ENCODE results near the gene BRICD5. TPM values are rescaled to one million over a fixed set of nuclear protein-coding genes. Genes with fewer than 3 reads are reported as not detected.

BRICD5 gene
- total RNA-seq, 1 donor from 2014 or later, result 5.1 TPM

DNA sequence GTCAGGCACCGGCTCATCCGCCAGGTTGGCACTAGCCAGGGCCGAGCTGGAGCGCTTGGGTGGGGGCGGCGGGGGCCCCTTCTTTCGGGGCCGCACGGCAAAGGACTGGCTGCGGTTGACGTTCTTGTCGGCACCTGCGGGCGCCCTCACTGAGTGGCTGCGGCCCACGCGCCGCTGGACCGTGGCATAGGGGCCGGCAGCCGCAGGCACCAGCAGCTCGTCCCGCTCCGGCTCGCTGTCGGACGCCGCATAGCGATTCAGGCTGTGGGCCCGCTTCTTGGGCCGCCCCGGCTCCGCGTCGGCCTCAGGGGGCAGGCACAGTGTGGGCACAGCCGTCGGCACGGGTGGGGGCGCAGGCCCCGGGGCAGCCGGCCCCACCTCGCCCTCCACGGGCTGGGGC, 30.2 kb downstream of the BRICD5 start:
- H3K27ac Mint-ChIP-seq, result no peak overlapping the region
- H3K9me3 Mint-ChIP-seq, result no peaks in the 10 kb centered on the region
- H3K4me3 Mint-ChIP-seq, result no peak overlapping the region
- ChIA-PET CTCF (no interaction called here), POLR2A (no interaction called here)
- TF ChIP-seq, protein P1, sequence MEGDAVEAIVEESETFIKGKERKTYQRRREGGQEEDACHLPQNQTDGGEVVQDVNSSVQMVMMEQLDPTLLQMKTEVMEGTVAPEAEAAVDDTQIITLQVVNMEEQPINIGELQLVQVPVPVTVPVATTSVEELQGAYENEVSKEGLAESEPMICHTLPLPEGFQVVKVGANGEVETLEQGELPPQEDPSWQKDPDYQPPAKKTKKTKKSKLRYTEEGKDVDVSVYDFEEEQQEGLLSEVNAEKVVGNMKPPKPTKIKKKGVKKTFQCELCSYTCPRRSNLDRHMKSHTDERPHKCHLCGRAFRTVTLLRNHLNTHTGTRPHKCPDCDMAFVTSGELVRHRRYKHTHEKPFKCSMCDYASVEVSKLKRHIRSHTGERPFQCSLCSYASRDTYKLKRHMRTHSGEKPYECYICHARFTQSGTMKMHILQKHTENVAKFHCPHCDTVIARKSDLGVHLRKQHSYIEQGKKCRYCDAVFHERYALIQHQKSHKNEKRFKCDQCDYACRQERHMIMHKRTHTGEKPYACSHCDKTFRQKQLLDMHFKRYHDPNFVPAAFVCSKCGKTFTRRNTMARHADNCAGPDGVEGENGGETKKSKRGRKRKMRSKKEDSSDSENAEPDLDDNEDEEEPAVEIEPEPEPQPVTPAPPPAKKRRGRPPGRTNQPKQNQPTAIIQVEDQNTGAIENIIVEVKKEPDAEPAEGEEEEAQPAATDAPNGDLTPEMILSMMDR (IDR thresholded peaks at IDR 0.05), result no peak
- ATAC-seq (ENCODE audit: low read depth) (no peak), DNase-seq (no peak)
- H3K27me3 Mint-ChIP-seq, result no peaks in the 10 kb centered on the region
- H3K4me1 Mint-ChIP-seq, result peaks cover 4% of the 10 kb centered on the region
- peaks cover 16% of the 10 kb centered on the region for H3K36me3 Mint-ChIP-seq (ENCODE audit: low read depth)
- intact Hi-C loops (cut with micrococcal nuclease), result no loop called here

DNA sequence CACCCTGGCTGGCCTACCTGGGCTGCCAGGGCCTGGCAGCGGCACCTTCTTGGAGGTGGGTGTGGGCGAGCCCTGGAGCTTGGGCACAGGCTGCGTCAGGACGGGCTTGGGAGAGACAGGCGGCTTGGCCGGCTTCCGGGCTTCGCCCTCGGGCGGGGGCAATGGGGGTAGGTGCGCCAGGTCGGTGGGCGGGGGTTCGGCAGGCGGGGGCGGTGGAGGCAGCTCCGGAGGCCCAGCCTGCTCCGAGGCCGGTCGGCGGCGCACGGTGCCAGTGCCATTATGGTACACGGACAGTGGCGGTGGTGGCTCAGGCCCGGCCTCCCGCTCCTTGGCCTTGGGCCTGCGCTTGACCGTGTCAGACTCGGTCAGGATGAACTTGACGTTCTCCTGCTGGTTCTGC, 31.1 kb downstream of the BRICD5 start:
- Mint-ChIP-seq H3K4me1 (peaks cover 4% of the 10 kb centered on the region), H3K27me3 (no peaks in the 10 kb centered on the region), H3K27ac (no peak overlapping the region), H3K36me3 (ENCODE audit: low read depth) (peaks cover 21% of the 10 kb centered on the region), H3K9me3 (no peaks in the 10 kb centered on the region), H3K4me3 (no peak overlapping the region)
- intact Hi-C loops (cut with micrococcal nuclease), result no loop called here
- ATAC-seq (ENCODE audit: low read depth) (no peak), DNase-seq (no peak)
- CTCF ChIA-PET, result no interaction called here
- TF ChIP-seq, protein P1 (IDR thresholded peaks at IDR 0.05), result no peak
- POLR2A ChIA-PET, result no interaction called here

DNA sequence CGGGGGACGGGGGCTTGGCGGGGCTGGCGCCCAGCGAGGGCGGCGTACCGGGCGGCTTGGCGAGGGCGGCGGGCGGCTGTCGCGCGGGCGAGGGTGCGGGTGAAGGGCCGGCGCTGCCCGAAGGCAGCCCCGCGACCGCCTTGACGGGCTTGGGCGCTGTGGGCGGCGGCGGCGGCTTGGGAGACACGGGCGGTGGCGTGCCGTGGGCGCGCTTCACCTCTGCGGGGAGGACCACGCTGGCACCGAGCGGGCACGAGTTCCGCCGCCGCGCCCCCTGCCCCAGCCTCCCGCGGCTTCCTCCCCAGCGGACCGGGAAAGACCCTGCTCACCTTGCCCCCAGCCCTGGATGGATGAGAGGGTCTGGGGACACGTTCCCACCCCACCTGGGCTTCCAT, 31.6 kb downstream of the BRICD5 start:
- ChIA-PET CTCF (no interaction called here), POLR2A (no interaction called here)
- intact Hi-C loops (cut with micrococcal nuclease), result no loop called here
- Mint-ChIP-seq H3K4me1 (peaks cover 4% of the 10 kb centered on the region), H3K27ac (no peak overlapping the region), H3K4me3 (no peak overlapping the region), H3K36me3 (ENCODE audit: low read depth) (peaks cover 25% of the 10 kb centered on the region), H3K27me3 (no peaks in the 10 kb centered on the region), H3K9me3 (no peaks in the 10 kb centered on the region)
- ATAC-seq (ENCODE audit: low read depth) (no peak), DNase-seq (no peak)
- TF ChIP-seq, protein P1 (IDR thresholded peaks at IDR 0.05), result no peak

DNA sequence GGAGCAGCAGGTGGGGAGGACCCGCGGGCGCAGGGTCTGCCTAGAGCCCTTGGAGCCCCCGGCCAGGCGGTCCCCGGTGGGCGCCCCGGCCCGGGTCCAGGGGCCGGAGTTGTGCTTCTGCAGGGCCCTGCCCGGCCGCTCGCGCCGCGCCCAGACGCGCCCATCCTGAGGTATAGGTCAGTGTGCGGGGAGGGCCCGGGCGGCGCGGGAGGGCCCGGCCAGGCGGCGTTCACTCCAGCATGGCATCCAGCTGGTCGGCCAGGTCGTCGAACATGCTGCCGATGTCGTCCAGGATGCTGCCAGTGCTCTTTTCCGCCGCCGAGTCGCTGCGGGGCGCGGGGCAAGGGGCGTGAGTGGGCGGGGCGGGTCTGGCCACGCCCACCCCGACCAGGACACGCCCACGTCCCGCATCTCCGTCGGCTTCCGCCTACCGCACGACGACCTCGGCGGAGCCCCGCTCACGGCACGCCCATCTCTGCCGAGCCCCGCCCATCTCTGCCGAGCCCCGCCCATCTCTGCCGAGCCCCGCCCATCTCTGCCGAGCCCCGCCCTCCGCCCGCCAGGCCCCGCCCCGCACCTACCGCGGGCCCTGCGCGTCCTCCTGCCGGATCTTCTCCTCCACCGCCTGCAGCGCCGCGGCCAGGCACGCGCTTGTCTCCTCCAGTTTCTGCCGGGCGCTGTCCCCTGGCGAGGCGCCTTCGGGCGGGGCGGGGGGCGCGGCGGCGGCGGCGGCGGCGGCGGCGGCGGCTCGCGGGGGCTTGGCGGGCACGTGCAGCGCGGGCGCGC, 32.1 kb downstream of the BRICD5 start:
- POLR2A ChIA-PET, result no interaction called here
- Mint-ChIP-seq H3K4me3 (no peak overlapping the region), H3K4me1 (peaks cover 2% of the 10 kb centered on the region), H3K27ac (no peak overlapping the region), H3K9me3 (no peaks in the 10 kb centered on the region), H3K36me3 (ENCODE audit: low read depth) (peaks cover 29% of the 10 kb centered on the region), H3K27me3 (no peaks in the 10 kb centered on the region)
- CTCF ChIA-PET, result no interaction called here
- peak; percentile 59 for ATAC-seq (ENCODE audit: low read depth)
- TF ChIP-seq, protein P1 (IDR thresholded peaks at IDR 0.05), result no peak
- intact Hi-C loops (cut with micrococcal nuclease), result no loop called here
- no peak for DNase-seq

DNA sequence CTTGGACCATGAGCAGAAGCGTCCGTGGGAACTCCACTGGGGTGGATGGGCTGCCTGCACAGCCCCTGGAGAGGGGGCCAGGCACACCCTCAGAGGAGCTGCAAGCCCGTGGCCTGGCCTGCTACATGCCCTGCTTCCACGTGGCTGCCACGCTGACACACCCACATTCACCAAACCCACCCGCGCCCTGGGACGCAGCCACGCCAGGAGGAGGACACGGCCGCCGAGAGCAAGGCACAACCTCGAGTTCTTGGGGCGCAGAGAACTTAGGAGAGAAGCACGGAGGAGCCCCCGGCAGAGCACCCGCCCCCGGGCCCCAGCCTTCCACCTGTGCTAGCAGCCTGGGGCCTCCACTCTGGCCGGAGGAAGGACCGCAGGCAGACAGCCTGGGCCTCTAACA, 33.1 kb downstream of the BRICD5 start:
- intact Hi-C loops (cut with micrococcal nuclease), result no loop called here
- H3K4me3 Mint-ChIP-seq, result no peak overlapping the region
- CTCF ChIA-PET, result no interaction called here

More for the DNA sequence above, 33.1 kb downstream of the BRICD5 start:
- POLR2A ChIA-PET, result no interaction called here
- Mint-ChIP-seq H3K27ac (no peak overlapping the region), H3K27me3 (no peaks in the 10 kb centered on the region), H3K9me3 (no peaks in the 10 kb centered on the region), H3K4me1 (no peaks in the 10 kb centered on the region), H3K36me3 (ENCODE audit: low read depth) (peaks cover 32% of the 10 kb centered on the region)
- DNase-seq (no peak), ATAC-seq (ENCODE audit: low read depth) (no peak)
- TF ChIP-seq, protein P1 (IDR thresholded peaks at IDR 0.05), result no peak

Measured in activated B cell treated with CpG ODN at 0.5 μM for 24 hours (primary cell).